Cardiac muscle cell (in vitro differentiated cells and primary cell): ENCODE data around the gene MYOM1. TPM values are rescaled to one million over a fixed set of nuclear protein-coding genes. Genes with fewer than 3 reads are reported as not detected.
A peak's percentile ranks its signal among the peaks of the same experiment; 100 is the strongest.
"Not testable (repeated sequence)": the region's sequence is repeated elsewhere in the genome, so short reads cannot be mapped to it uniquely, and the experiment has no call there.

ENCODE experiments used
- DNase-seq, 2 donors: peaks; one replicate each; pipeline versions ENCODE4 v3.0.0 to v3.0.0-alpha.2; 2010 to 2017; ENCODE audit warnings: low read depth in 1 of 2, low spot score in 1 of 2
- H3K27ac ChIP-seq: fragments of 200-600 bp; sonication (generic); 2 replicates; pipeline ENCODE4 v1.5.1; 2016
- H3K27me3 ChIP-seq: fragments of 200-600 bp; sonication (generic); 2 replicates; pipeline ENCODE4 v1.6.0; 2016; ENCODE audit warnings: control low read depth
- H3K36me3 ChIP-seq: fragments of 200-600 bp; sonication (generic); 2 replicates; pipeline ENCODE4 v1.5.1; 2016; ENCODE audit warnings: control low read depth
- H3K4me1 ChIP-seq: fragments of 200-600 bp; sonication (generic); 2 replicates; pipeline ENCODE4 v1.8.1; 2017; ENCODE audit warnings: low read depth, mild to moderate bottlenecking, mixed run types
- H3K4me3 ChIP-seq: fragments of 200-600 bp; sonication (generic); 2 replicates; pipeline ENCODE4 v1.5.1; 2016; ENCODE audit warnings: mild to moderate bottlenecking
- H3K9me3 ChIP-seq: fragments of 200-600 bp; sonication (generic); 2 replicates; pipeline ENCODE4 v1.5.1; 2017; ENCODE audit warnings: low read depth, mild to moderate bottlenecking, control low read depth
- polyA plus RNA-seq: library from polyadenylated mRNA; unstranded; fragments of >200 nt; fragmentation: Nextera tagmentation; extraction: Ambion mirVana; gene quantifications from 2 replicates; pipeline ENCODE4 v1.2.1, GENCODE V29; 2016
- total RNA-seq: library from RNA; depleted of rRNA; stranded (reverse); fragments of >200 nt; gene quantifications from 2 replicates; pipeline ENCODE4 v1.2.3, GENCODE V29; 2016
- TF ChIP-seq, protein P1 (sequence below): IDR thresholded peaks from 2 replicates; pipeline ENCODE4 v1.5.1; 2012; ENCODE audit warnings: low read depth, mild to moderate bottlenecking, low read length

The MYOM1 gene
- total and polyA plus RNA-seq, 2 experiments from 2014 or later: 194 to 219 TPM

DNA sequence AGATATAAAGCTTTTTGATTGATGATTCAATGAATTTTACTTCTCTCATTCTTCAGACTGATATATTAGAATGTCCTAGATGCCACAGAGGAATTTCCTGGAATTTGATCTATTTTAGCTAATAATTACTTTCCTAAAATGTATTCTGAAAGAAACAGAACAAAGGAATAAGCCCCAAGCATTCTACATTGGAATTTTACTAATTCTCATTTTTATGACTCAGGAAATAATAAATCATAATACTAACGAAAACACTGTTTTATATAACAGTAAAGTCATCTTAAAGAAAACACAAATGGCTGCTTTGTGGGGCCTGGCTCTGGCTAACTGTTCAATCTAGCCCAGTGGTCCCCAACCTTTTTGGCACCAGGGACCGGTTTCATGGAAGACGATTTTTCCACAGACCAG is 138.2 kb downstream of the MYOM1 start:
- H3K9me3 ChIP-seq: no peaks in the 10 kb centered on the region
- H3K4me1 ChIP-seq: no peaks in the 10 kb centered on the region
- no peak overlapping the region for H3K27ac ChIP-seq
- peaks cover 80% of the 10 kb centered on the region for H3K36me3 ChIP-seq
- no peak for DNase-seq
- H3K4me3 ChIP-seq: no peak overlapping the region
- H3K27me3 ChIP-seq: no peaks in the 10 kb centered on the region
- TF ChIP-seq, protein P1, sequence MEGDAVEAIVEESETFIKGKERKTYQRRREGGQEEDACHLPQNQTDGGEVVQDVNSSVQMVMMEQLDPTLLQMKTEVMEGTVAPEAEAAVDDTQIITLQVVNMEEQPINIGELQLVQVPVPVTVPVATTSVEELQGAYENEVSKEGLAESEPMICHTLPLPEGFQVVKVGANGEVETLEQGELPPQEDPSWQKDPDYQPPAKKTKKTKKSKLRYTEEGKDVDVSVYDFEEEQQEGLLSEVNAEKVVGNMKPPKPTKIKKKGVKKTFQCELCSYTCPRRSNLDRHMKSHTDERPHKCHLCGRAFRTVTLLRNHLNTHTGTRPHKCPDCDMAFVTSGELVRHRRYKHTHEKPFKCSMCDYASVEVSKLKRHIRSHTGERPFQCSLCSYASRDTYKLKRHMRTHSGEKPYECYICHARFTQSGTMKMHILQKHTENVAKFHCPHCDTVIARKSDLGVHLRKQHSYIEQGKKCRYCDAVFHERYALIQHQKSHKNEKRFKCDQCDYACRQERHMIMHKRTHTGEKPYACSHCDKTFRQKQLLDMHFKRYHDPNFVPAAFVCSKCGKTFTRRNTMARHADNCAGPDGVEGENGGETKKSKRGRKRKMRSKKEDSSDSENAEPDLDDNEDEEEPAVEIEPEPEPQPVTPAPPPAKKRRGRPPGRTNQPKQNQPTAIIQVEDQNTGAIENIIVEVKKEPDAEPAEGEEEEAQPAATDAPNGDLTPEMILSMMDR: no peak

DNA sequence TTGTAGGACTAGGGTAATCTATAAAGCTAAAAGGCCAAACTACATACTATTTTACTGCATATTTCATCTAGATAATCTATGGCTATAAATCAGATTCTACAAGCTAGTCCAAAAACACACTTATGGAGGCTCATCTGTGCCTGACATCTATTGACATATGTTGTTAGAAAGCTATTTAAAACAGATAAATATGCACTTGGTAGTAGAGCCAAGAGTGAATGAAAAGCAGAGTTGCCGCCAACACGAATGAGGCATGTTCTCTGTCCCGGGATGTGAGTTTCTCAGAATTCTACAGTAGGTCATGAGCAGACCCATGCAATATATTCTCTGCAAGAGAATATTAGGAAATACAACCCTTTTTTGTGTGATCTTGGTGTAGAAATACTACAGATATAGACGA is 140.1 kb downstream of the MYOM1 start:
- TF ChIP-seq, protein P1: no peak
- Histone ChIP-seq H3K27ac (no peak overlapping the region), H3K4me1 (no peaks in the 10 kb centered on the region), H3K36me3 (peaks cover 81% of the 10 kb centered on the region), H3K27me3 (no peaks in the 10 kb centered on the region), H3K9me3 (no peaks in the 10 kb centered on the region), H3K4me3 (no peak overlapping the region)
- DNase-seq: no peak

DNA sequence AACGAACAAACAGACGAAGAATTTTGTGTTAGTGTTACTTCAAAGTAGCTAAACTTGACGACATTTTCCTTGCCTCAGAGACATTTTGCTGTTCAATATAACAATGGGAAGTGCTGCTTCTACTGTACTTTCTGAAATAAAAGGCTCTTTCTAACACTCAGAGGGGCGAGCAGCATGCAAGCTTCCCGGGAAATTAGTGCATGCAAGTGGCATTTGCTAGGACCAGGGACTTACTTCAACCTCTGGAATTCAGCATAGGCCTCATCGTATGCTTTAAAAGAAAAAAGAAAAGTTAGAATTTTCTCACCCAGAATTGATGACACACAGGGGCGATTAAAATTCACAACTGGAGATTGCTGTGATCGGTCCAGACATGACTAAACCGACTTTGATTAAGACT is 144.3 kb downstream of the MYOM1 start:
- peaks cover 73% of the 10 kb centered on the region for H3K36me3 ChIP-seq
- H3K9me3 ChIP-seq: no peaks in the 10 kb centered on the region
- TF ChIP-seq, protein P1: no peak
- no peak overlapping the region for H3K4me3 ChIP-seq
- H3K27me3 ChIP-seq: no peaks in the 10 kb centered on the region
- peak in 1 of 2 donors; percentile 8 for DNase-seq
- no peak overlapping the region for H3K27ac ChIP-seq
- H3K4me1 ChIP-seq: no peaks in the 10 kb centered on the region

DNA sequence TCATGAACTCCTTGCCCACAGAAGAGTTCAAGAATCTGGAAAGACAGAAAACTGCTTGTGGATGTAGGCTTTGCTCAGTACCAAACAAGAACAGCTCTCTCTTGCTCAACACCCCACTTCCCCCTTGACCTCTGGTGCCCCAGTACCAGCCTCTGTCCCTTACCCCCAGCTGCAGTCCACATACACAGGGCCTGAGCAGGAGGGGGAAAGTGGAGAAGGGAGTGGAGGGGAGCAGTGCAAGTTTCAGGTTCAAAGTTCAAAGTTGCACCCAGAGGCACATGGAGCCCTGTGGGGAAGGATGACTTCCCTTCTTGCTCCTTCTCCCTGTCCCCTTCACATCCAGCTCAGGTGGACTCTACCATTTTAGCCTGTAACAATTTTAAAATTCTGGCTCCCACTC is 145.7 kb downstream of the MYOM1 start:
- TF ChIP-seq, protein P1: no peak
- H3K4me1 ChIP-seq: no peaks in the 10 kb centered on the region
- H3K9me3 ChIP-seq: no peaks in the 10 kb centered on the region
- peaks cover 78% of the 10 kb centered on the region for H3K36me3 ChIP-seq
- DNase-seq: no peak
- no peak overlapping the region for H3K4me3 ChIP-seq
- H3K27me3 ChIP-seq: no peaks in the 10 kb centered on the region
- peak overlapping the region; percentile 63 for H3K27ac ChIP-seq

DNA sequence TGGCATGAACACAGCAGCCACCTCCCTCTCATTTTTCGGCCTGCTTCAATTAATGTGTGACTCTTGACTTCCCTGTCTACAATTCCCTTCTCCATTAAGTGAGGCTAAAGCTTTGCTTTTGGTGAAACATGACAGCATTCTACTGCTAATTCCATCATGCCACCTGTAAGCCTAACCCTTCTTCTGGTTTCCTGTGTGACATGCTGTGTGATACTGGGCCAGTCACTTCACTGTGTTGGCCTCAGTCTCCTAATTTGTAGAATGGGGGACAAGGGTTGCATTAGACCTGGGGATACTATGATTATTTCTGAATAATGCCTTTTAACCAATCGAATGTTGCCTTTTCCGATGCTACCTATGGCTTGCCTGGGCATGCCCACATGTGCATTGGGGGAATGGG is 146.4 kb downstream of the MYOM1 start:
- H3K27me3 ChIP-seq, H3K9me3 ChIP-seq, H3K27ac ChIP-seq, DNase-seq, H3K4me3 ChIP-seq, H3K4me1 ChIP-seq: not testable (repeated sequence)
- H3K36me3 ChIP-seq: peaks cover 81% of the 10 kb centered on the region

DNA sequence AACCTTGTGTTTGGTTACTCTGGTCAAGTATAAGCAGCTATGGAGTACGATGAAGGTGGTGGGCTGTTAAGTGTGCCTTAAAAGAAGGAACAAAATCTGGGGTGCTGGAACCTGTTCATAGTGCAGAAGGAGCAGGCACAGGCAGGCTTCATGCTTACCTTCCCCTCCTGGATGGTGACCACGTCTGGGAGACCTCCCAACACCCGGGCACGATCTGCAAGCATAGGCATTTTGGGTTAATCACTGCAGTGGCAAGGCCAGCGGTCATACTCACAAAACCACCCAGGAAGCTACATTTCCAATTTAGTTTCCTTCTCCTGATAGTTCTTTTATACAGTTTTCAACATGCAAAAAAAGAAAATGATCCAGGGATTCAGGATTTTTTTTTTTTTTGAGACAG is 148.1 kb downstream of the MYOM1 start:
- Histone ChIP-seq H3K36me3 (peaks cover 79% of the 10 kb centered on the region), H3K27ac (no peak overlapping the region), H3K4me3 (no peak overlapping the region), H3K9me3 (no peaks in the 10 kb centered on the region), H3K27me3 (no peaks in the 10 kb centered on the region), H3K4me1 (no peaks in the 10 kb centered on the region)
- DNase-seq: no peak
- TF ChIP-seq, protein P1: no peak
